ENCODE results near the gene DLG2.

DLG2 gene

GRCh38 chr11:83628622-83629355, 1998.4 kb downstream of the DLG2 start:
- H3K4me3 ChIP-seq (ENCODE audit: low read depth, low read length), result no peak overlapping the region
- TF ChIP-seq CTCF (IDR thresholded peaks at IDR 0.05; ENCODE audit: control insufficient read depth, extremely low read depth, insufficient read depth), result no peak
- DNase-seq (ENCODE audit: low read depth), result no peak

DNA sequence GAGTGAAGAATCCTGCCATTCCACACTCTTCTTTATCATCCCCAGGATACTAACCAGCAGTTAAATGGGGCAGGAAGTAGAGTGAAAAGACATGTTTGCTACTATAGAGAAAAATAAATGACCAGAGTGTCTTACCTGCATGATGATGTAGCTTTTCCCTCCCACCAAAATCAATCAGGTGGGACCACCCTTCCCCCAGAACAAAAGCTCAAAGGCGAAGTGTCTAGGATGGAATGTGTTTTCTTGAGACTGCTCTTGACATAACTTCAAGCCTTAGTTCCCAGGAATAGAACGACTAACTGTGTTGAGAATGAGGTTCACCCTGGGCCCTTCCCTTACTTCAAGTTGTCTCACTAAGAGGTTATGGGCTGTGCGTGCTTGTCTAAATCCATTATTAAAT, 2001.8 kb downstream of the DLG2 start:
- no peak for TF ChIP-seq CTCF (IDR thresholded peaks at IDR 0.05; ENCODE audit: control insufficient read depth, extremely low read depth, insufficient read depth)
- no peak for DNase-seq (ENCODE audit: low read depth)
- no peak overlapping the region for H3K4me3 ChIP-seq (ENCODE audit: low read depth, low read length)

GRCh38 chr11:83617671-83618070, 2009.5 kb downstream of the DLG2 start:
- no peak for TF ChIP-seq CTCF (IDR thresholded peaks at IDR 0.05; ENCODE audit: control insufficient read depth, extremely low read depth, insufficient read depth)
- DNase-seq (ENCODE audit: low read depth), result no peak
- no peak overlapping the region for H3K4me3 ChIP-seq (ENCODE audit: low read depth, low read length)

DNA sequence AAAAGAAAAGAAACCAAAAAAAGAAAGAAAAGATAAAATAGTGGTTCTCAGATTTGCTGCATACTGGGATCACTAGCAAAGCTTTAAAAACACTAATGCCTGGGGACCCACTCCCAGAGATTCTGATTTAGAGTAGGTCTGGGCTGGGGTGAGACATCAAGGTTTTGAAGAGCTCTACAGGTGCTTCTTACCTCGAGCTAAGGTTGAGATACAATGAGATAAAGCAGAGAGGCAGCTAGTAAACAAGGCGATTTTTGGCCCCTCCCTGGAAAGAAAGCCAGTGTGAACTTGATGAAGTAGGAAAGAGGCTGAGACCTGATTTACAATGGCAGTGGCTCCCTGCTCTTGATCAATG, 2013.4 kb downstream of the DLG2 start:
- TF ChIP-seq CTCF (IDR thresholded peaks at IDR 0.05; ENCODE audit: control insufficient read depth, extremely low read depth, insufficient read depth), result no peak
- no peak overlapping the region for H3K4me3 ChIP-seq (ENCODE audit: low read depth, low read length)
- no peak for DNase-seq (ENCODE audit: low read depth)

- no peak for TF ChIP-seq CTCF (IDR thresholded peaks at IDR 0.05; ENCODE audit: control insufficient read depth, extremely low read depth, insufficient read depth)
- no peak for DNase-seq (ENCODE audit: low read depth)
- H3K4me3 ChIP-seq (ENCODE audit: low read depth, low read length), result no peak overlapping the region
Measured at GRCh38 chr11:83612891-83613766, 2014.0 kb downstream of the DLG2 start.

GRCh38 chr11:83611600-83611999, 2015.5 kb downstream of the DLG2 start:
- DNase-seq (ENCODE audit: low read depth), result no peak
- H3K4me3 ChIP-seq (ENCODE audit: low read depth, low read length), result no peak overlapping the region

More at GRCh38 chr11:83611600-83611999, 2015.5 kb downstream of the DLG2 start:
- no peak for TF ChIP-seq CTCF (IDR thresholded peaks at IDR 0.05; ENCODE audit: control insufficient read depth, extremely low read depth, insufficient read depth)
